Muscle layer of colon (tissue), 2 donors: Measurements from ENCODE around the gene PTPRG.
A peak's percentile ranks its signal among the peaks of the same experiment; 100 is the strongest.

Source experiments
- H3K27ac ChIP-seq: one replicate; pipeline ENCODE4 v1.7.0; 2013; ENCODE audit warnings: low read depth, mild to moderate bottlenecking, low read length, moderate library complexity
- H3K27me3 ChIP-seq, 2 donors: one replicate each; pipeline ENCODE4 v1.7.0; 2013; ENCODE audit warnings: low read length in 2 of 2, mild to moderate bottlenecking in 2 of 2; ENCODE audit not compliant: insufficient read depth in 2 of 2, control insufficient read depth in 1 of 2
- H3K36me3 ChIP-seq: one replicate; pipeline ENCODE4 v1.7.0; 2013; ENCODE audit warnings: mild to moderate bottlenecking, low read length; ENCODE audit not compliant: insufficient read depth
- H3K4me1 ChIP-seq: one replicate; pipeline ENCODE4 v1.7.0; 2013; ENCODE audit warnings: mild to moderate bottlenecking, low read length; ENCODE audit not compliant: insufficient read depth
- H3K4me3 ChIP-seq, 2 donors: one replicate each; pipeline ENCODE4 v1.7.0; 2013; ENCODE audit warnings: low read length in 2 of 2, low read depth in 1 of 2, mild to moderate bottlenecking in 1 of 2, moderate library complexity in 1 of 2
- H3K9ac ChIP-seq: one replicate; pipeline ENCODE4 v1.7.0; 2013; ENCODE audit warnings: low read length
- H3K9me3 ChIP-seq: one replicate; pipeline ENCODE4 v1.7.0; 2013; ENCODE audit warnings: mild to moderate bottlenecking, low read length
- donor health status: abdominal sarcoma.
- donor health status: Adenocarcinoma of cecum.

PTPRG gene

DNA sequence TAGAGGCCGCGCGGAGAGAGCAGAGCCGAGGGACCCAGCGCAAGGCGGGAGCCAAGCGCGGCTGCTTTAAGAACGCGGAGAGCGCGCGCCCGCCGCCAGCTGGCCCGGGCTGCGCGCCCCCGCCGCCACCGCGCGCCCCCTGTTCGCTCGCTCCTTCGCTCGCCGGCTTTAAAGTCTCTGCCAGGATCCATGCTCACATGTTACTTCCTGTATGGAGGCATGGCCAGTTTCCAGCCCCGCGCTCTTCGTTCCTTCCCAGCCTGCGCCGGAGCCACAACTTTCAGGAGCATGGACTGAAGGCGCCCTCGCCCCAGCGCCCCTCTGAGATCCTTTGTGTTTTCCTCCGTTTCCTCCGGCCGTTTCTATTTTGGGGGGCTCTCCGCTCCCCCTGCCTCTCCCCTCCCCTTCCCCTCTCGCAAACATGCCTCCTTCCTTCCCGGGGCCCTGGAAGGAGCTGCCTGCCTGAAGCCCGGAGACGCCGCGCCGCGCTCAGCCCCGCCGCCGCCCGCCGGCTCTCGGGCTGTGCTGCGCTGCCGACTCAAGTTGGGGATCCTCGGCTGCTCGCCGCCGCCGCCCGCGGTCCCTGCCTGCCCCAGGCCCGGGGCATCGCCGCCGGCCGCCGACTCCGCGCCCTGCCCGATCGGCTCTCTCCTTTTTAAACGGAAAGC is at the start of gene PTPRG:
Gene PTPRG (plus strand): TSS at position 198 of the 668 bp plus-strand sequence. CDS start 717 bp downstream, outside the sequence.
- no peaks in the 10 kb centered on the region for H3K9me3 ChIP-seq
- no peaks in the 10 kb centered on the region for H3K27me3 ChIP-seq
- H3K9ac ChIP-seq = peak within 1 kb of the TSS; percentile 82
- peaks cover 17% of the 10 kb centered on the region for H3K4me1 ChIP-seq
- H3K36me3 ChIP-seq = no peaks in the 10 kb centered on the region
- peak within 1 kb of the TSS; percentile 93 for H3K27ac ChIP-seq
- peak within 1 kb of the TSS; percentile 84 for H3K4me3 ChIP-seq

DNA sequence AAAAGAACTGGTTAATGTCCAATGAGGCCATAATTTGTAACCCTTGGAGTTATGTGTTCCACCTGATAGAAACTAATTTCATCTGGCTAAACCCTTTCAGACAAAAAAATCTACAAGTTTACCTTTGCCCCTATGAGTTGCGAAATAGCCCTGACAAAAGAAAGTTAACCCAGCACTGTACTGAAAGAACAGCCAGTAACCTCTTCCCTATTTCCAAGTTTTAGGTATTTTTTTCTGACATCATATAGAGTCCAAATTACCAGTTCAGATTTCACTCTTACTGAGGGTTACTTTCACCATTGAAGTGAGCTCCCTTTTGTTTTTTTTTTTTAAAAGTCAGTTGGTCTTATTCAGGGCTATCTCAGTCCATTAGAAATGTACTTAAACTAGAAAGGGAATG is 42.8 kb upstream of the PTPRG start:
- Histone ChIP-seq H3K27ac (no peak overlapping the region), H3K27me3 (no peaks in the 10 kb centered on the region), H3K9ac (no peak overlapping the region), H3K36me3 (no peaks in the 10 kb centered on the region), H3K9me3 (no peaks in the 10 kb centered on the region), H3K4me3 (no peak overlapping the region), H3K4me1 (no peaks in the 10 kb centered on the region)

DNA sequence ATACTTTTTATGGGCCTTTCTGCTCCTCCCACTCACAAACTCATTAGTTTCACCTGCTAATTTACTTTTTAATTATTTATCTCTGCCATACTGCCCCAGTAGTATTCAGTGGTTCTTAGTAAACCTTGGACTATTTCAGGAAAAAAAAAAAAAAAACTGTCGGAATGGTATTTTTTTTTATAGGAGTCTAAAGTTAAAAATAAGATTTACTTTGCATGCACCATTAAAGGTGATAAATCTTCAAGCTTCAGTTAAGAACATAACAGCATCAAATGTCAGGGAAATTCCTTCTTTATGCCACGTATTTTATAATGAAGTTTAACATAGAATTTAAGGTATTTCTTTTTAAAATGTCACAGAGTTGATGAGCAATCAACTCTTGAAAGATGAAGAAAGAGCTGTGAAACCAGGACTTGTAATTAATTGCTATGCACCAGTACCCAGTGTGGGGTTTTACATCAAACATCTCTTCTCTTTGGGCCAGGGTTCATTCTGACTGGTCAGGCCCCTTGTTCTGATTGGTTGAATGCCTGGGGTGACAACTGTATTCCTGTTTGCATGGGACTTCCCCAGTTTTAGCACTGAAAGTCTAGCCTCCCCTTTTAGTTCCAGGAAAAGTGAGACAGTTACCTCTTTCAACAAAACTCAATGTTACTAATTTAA is 40.3 kb upstream of the PTPRG start:
- H3K9me3 ChIP-seq = no peaks in the 10 kb centered on the region
- H3K4me3 ChIP-seq = no peak overlapping the region
- no peak overlapping the region for H3K9ac ChIP-seq
- H3K36me3 ChIP-seq = no peaks in the 10 kb centered on the region
- H3K27ac ChIP-seq = no peak overlapping the region
- H3K4me1 ChIP-seq = no peaks in the 10 kb centered on the region
- no peaks in the 10 kb centered on the region for H3K27me3 ChIP-seq

DNA sequence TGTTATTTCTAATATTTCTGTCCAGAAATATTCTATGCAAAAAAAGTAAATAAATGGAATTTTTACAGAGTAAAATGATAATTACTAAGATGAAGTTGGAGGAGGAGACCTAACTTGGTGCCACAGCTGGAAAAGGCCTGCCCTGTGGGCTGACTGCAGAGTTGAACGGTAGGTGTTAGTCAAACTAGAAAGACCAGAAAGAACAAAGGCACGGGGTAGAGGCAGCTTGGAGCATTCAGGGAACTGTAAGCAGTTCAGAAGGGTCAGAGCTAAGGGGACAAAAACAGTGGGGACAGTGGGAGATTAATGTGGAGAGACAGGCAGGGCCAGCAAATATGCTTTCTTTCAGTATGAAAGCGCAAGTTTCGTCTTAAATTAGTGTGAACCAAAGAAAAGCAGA is 39.3 kb upstream of the PTPRG start:
- no peak overlapping the region for H3K27ac ChIP-seq
- no peaks in the 10 kb centered on the region for H3K4me1 ChIP-seq

DNA sequence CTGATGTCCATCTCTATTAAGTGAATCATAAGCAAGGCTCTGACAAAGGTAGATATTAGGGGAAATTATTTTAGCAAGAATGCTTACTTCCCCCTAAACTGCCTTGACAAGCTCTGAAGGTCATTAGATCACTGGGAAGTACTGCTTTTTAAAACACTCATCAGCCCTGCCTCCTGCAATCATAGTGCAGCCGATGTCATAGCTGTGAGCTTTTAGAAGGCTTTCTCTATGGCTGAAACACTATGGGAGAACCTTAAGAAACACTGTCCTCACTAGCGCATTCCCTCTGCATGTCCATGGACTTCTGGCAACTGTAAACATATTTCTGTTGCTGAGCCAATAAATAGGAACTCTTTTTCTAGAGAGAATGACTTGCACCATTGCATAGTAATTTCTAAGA is 38.7 kb upstream of the PTPRG start:
- no peaks in the 10 kb centered on the region for H3K27me3 ChIP-seq
- no peaks in the 10 kb centered on the region for H3K36me3 ChIP-seq
- no peak overlapping the region for H3K27ac ChIP-seq
- no peak overlapping the region for H3K9ac ChIP-seq
- no peaks in the 10 kb centered on the region for H3K4me1 ChIP-seq
- no peak overlapping the region for H3K4me3 ChIP-seq
- H3K9me3 ChIP-seq = no peaks in the 10 kb centered on the region

More for the DNA sequence above, 39.3 kb upstream of the PTPRG start:
- Histone ChIP-seq H3K9me3 (no peaks in the 10 kb centered on the region), H3K36me3 (no peaks in the 10 kb centered on the region), H3K4me3 (no peak overlapping the region), H3K27me3 (no peaks in the 10 kb centered on the region), H3K9ac (no peak overlapping the region)

DNA sequence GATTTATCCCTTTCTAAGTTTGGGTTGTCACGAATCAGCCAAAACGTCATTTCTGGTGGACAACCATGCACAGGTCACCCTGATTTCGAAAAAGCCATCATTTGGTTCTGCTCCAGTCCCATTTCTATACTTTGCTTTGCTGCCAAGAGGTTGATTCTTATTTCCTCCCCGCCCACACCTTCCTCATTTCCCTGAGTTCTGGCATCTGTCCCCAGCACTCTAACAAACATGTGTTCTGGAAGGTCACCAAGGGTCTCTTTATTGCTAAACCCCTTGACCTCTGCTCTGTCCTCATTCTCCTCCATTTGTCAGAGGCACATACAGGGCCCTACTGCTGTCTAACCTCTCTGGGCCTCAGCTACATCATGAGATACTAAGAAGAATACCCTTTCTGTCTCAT is 36.4 kb upstream of the PTPRG start:
- Histone ChIP-seq H3K4me3 (no peak overlapping the region), H3K36me3 (no peaks in the 10 kb centered on the region), H3K9me3 (no peaks in the 10 kb centered on the region), H3K27me3 (no peaks in the 10 kb centered on the region), H3K27ac (no peak overlapping the region), H3K9ac (no peak overlapping the region), H3K4me1 (no peaks in the 10 kb centered on the region)

DNA sequence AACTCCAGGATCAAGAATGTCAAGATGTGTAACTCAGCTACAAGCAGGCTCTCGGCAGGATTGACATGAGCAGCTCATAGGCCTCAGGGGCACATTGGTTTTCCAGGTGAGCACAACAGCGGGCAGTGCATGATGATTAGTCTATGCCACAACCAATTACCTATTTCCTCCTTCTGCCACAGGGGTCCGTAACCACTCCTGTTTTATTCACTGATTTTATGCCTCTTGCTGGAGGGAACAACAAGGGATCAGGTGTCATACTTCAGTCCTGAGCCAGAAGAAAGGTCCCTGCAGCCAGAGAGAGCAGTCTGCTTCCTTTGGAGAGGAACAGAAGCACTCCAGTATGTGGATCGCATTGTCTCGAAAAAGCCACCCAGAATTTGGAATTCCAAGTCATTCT is 35.1 kb upstream of the PTPRG start:
- no peaks in the 10 kb centered on the region for H3K27me3 ChIP-seq
- H3K9ac ChIP-seq = no peak overlapping the region
- H3K36me3 ChIP-seq = no peaks in the 10 kb centered on the region
- no peak overlapping the region for H3K4me3 ChIP-seq
- no peaks in the 10 kb centered on the region for H3K4me1 ChIP-seq
- H3K27ac ChIP-seq = no peak overlapping the region
- H3K9me3 ChIP-seq = no peaks in the 10 kb centered on the region

DNA sequence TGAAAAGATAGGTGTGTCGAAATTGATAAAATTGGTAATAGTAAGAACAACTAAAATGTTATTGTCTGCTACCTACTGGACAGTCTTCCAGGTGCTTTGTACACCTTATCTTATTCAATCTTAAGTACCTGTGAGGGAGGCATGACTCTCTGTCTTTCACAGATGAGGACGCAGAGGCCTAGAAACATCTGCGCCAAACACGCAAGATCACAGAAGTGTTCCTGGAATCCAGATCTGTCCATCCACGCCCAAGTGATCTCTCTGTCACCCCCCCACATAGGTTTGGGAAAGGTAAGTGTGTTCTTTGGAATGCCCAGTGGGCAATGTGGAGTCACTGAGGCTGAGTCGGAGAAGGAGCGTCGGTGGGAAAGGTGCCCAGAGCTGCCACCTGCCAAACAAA is 34.4 kb upstream of the PTPRG start:
- Histone ChIP-seq H3K27me3 (no peaks in the 10 kb centered on the region), H3K36me3 (no peaks in the 10 kb centered on the region), H3K27ac (no peak overlapping the region), H3K9ac (no peak overlapping the region), H3K9me3 (no peaks in the 10 kb centered on the region), H3K4me3 (no peak overlapping the region), H3K4me1 (no peaks in the 10 kb centered on the region)

DNA sequence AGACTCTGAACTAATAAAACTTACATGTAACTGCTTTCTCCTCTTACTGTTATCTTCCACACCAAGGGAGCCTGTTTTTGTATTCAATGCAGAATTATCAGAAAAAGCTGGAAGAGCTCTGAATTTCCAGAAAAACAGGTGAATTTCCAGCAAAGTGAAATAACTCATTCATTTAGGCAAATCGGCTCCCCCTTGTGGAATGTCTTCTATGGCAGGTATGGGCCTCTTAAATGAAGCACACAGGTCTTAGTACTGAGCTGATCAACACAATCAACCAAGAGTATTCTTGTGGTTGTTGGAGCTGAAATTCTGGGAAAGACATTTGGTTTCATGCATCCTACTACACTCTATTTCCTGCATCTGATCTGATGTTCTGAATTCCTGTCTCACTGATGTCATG is 31.0 kb upstream of the PTPRG start:
- Histone ChIP-seq H3K9me3 (no peaks in the 10 kb centered on the region), H3K27ac (no peak overlapping the region), H3K36me3 (no peaks in the 10 kb centered on the region), H3K27me3 (no peaks in the 10 kb centered on the region), H3K4me1 (no peaks in the 10 kb centered on the region), H3K4me3 (no peak overlapping the region), H3K9ac (no peak overlapping the region)

DNA sequence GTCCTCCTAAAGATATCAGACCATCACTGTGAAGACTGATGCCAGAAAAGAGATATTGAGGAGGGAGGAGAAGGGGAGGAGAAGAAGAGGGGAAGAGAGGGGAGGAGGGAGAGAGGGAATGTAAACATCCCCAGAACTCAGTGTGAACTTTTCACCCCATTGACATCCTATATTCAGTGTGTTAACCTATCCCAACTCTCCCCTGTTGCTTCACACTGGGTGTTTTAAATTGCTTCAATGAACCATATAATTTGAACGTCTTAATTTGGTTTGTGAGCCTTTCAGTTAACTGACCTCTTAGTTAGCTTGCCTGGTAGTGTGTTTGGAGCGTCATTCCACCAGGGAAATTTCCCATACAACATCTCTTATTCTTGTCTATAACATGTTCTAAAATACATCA is 29.8 kb upstream of the PTPRG start:
- H3K9ac ChIP-seq = no peak overlapping the region
- H3K36me3 ChIP-seq = no peaks in the 10 kb centered on the region
- no peak overlapping the region for H3K4me3 ChIP-seq
- H3K9me3 ChIP-seq = no peaks in the 10 kb centered on the region
- H3K4me1 ChIP-seq = no peaks in the 10 kb centered on the region
- no peaks in the 10 kb centered on the region for H3K27me3 ChIP-seq
- H3K27ac ChIP-seq = no peak overlapping the region

DNA sequence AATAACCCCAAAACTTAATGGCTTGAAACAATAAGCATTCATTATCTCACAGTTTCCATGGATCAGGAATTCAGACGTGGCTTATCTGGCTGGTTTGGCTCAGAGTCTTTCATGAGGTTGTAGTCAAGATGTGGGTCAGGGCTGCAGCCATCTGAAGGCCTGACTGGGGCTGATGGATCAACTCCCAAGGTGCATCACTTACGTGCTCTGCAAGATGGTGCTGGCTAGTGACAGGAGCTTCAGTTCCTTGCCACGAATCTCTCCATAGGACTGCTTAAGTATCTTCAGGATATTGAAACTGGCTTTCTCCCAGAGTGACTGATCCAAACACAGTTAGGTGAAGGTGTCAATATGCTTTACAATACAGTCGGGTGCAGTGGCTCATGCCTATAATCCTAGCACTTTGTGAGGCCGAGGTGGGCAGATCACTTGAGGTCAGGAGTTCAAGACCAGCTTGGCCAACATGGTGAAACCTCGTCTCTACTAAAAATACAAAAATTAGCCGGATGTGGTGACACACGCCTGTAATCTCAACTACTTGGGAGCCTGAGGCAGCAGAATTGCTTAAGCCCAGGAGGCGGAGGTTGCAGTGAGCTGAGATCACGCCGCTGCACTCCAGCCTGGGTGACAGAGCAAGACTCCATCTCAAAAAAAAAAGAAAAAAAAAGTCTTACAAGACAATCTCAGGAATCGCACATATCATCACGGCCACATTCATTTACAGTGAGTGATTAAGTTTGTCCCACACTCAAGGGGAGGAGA is 28.5 kb upstream of the PTPRG start:
- no peaks in the 10 kb centered on the region for H3K9me3 ChIP-seq
- H3K4me3 ChIP-seq = no peak overlapping the region
- H3K27ac ChIP-seq = no peak overlapping the region
- no peaks in the 10 kb centered on the region for H3K36me3 ChIP-seq
- no peaks in the 10 kb centered on the region for H3K4me1 ChIP-seq
- H3K9ac ChIP-seq = no peak overlapping the region
- no peaks in the 10 kb centered on the region for H3K27me3 ChIP-seq
